ENCODE results near the gene SLC26A9.
"Not testable (repeated sequence)": the region's sequence is repeated elsewhere in the genome, so short reads cannot be mapped to it uniquely, and the experiment has no call there.

Gene SLC26A9

DNA sequence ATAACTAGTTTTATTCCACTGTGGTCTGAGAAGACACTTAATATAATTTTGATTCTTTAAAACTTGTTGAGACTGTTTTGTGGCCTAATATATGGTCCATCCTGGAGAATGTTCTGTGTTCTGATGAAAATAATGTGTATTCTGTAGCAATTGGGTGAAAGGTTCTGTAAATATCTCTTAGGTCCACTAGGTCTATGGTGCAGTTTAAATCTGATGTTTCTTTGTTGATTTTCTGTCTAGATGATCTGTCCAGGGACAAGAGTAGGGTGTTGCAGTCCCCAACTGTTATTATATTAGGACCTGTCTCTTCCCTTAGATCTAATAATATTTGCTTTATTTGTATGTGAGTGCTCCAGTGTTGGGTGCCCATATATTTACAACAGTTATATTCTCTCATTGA, 59.5 kb downstream of the SLC26A9 start:
- DNase-seq: no peak

DNA sequence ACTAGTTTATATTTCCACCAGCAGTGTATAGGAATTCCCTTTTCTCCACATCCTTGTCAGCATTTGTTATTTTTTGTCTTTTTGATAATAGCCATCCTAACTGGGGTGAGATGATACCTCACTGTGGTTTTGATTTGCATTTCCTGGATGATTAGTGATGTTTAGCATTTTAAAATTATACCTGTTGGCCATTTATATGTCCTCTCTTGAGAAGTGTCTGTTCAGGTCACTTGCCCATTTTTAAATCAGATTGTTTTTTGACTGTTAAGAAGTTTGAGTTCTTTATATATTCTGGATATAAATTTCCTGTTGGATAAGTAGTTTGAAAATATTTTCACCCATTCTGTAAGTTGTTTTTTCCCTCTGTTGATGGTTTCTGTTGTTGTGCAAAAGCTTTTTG, 62.3 kb downstream of the SLC26A9 start:
- no peak for DNase-seq

DNA sequence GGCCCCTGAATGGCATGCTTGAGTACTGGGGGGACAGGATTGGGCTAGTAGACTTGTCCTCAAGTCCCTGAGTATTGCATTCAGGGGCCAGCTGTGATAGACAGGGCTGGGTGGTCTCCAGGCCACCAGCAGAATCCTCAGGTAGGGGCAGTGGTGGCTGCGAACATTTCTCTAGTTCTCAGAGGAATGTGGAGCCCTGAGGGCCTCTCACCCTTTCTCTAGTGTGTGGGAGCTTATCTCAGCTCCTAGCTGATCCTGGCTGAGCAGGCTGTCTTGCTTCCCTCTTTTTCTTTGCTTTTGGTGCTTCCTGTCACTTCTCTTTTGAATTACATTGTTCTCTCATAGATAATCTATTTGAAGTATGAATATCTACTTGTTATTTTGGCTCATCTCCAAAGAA, 63.3 kb downstream of the SLC26A9 start:
- DNase-seq: no peak

DNA sequence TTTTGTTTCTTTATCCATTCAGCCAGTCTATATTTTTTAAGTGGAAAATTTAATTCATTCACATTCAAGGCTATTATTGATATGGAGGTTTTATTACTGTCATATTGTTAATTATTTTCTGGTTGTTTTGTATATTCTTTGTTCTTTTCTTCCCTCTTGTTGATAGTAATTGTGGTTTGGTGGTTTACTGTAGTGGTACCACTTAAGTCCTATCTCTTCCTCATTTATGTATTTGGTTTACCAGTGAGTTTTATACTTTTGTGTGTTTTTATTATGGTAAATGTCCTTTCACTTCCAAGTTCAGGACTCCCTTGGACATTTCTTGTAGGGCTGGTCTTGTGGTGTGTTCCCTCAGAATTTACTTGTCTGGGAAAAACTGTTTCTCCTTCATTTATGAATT, 65.2 kb downstream of the SLC26A9 start:
- DNase-seq: no peak

DNA sequence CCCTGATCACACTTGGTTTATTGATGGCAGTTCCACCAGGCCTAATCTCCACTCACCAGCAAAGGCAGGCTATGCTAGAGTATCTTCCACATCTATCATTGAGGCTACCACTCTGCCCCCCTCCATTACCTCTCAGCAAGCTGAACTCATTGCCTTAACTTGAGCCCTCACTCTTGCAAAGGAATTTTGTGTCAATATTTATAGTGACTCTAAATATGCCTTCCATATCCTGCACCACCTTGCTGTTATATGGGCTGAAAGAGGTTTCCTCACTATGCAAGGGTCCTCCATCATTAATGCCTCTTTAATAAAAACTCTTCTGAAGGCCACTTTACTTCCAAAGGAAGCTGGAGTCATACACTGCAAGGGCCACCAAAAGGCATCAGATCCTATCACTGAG, 70.1 kb downstream of the SLC26A9 start:
- DNase-seq: not testable (repeated sequence)

DNA sequence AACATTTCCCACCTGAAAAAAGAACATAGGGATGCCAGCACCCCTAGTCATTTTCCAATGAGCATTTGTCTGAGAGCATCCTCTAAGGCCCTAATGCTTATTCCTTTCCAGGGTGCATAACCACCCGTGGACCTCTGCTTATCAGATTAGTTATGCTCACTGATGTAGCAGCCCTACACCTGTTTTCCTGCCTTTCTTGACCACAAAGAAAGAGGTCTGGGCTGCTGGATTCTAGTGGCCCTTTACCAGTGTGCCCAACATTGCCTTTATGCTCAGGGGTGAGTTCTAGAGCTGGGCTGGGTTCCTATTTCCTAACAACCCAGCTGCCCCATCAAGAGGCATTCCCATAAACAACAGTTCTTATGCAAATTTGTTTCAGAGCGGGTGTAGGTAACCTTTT, 73.0 kb downstream of the SLC26A9 start:
- no peak for DNase-seq

Data from hematopoietic multipotent progenitor cell treated with erythropoietin and hydrocortisone succinate and interleukin-3 and kit ligand, for 8 days (in vitro differentiated cells).